Activated CD8-positive, alpha-beta T cell treated with anti-CD3 and anti-CD28 coated beads for 36 hours (primary cell): ENCODE results near the gene RNASE1. TPM values are rescaled to one million over a fixed set of nuclear protein-coding genes. Genes with fewer than 3 reads are reported as not detected.

Experiments
- ATAC-seq: fragments of 200-7000 bp; cut with Tn5 transposase; one replicate; pipeline ENCODE4 v1.10.0; 2021; ENCODE audit warnings: mild to moderate bottlenecking, moderate library complexity
- CTCF ChIA-PET: fragments of 350-600 bp; sonication (Branson Sonifier 250); formaldehyde crosslinking; loops from one replicate; lab custom pipeline; 2021; ENCODE audit warnings: antibody characterized with exemption; lab: Charles Lee
- POLR2A ChIA-PET: fragments of 350-600 bp; sonication (Branson Sonifier 250); formaldehyde crosslinking; loops from one replicate; lab custom pipeline; 2021; ENCODE audit warnings: antibody characterized with exemption; lab: Charles Lee
- DNase-seq: peaks from one replicate; pipeline ENCODE4 v3.0.0-alpha.2; 2020
- H3K27ac Mint-ChIP-seq: one replicate; pipeline ENCODE4 v1.8.0; 2021; ENCODE audit warnings: mild to moderate bottlenecking, mixed read lengths
- H3K27me3 Mint-ChIP-seq: one replicate; pipeline ENCODE4 v1.8.0; 2021; ENCODE audit warnings: mixed read lengths
- H3K36me3 Mint-ChIP-seq: one replicate; pipeline ENCODE4 v1.8.0; 2021; ENCODE audit warnings: low read depth, mixed read lengths
- H3K4me1 Mint-ChIP-seq: one replicate; pipeline ENCODE4 v1.8.0; 2021; ENCODE audit warnings: low read depth, mixed read lengths
- H3K4me3 Mint-ChIP-seq: one replicate; pipeline ENCODE4 v1.8.0; 2021; ENCODE audit warnings: mild to moderate bottlenecking, moderate library complexity, mixed read lengths
- H3K9me3 Mint-ChIP-seq: one replicate; pipeline ENCODE4 v1.8.0; 2021; ENCODE audit warnings: mixed read lengths
- CTCF ChIP-seq: fragments of 200-600 bp; IDR thresholded peaks from one replicate; pipeline ENCODE4 v1.8.0; 2022; ENCODE audit warnings: antibody characterized with exemption, mild to moderate bottlenecking
- intact Hi-C: fragments of 100-400 bp; cut with micrococcal nuclease; formaldehyde crosslinking; loops from one replicate; pipeline ENCODE4 v1.10.0; 2022
- total RNA-seq, 2 experiments: library from RNA; stranded (reverse); gene quantifications; one replicate each; pipeline ENCODE4 v1.2.3, GENCODE V29; 2021

RNASE1 gene
- total RNA-seq, 2 experiments from 2014 or later = not detected

- DNase-seq (no peak), ATAC-seq (no peak)
- H3K4me3 Mint-ChIP-seq = no peak overlapping the region
- TF ChIP-seq CTCF = no peak
- ChIA-PET POLR2A (no interaction called here), CTCF (no interaction called here)
- no peaks in the 10 kb centered on the region for H3K27me3 Mint-ChIP-seq
- no peak overlapping the region for H3K27ac Mint-ChIP-seq
- no peaks in the 10 kb centered on the region for H3K36me3 Mint-ChIP-seq
- intact Hi-C loops = no loop called here
- H3K9me3 Mint-ChIP-seq = no peaks in the 10 kb centered on the region
- H3K4me1 Mint-ChIP-seq = no peaks in the 10 kb centered on the region
These were observed 2.8 kb upstream of the RNASE1 start for GRCh38 chr14:20805485-20805884.

GRCh38 chr14:20803223-20803622 is 579 bp upstream of the RNASE1 start:
- POLR2A ChIA-PET = no interaction called here
- no peak for TF ChIP-seq CTCF
- ATAC-seq (no peak), DNase-seq (no peak)
- Mint-ChIP-seq H3K9me3 (no peaks in the 10 kb centered on the region), H3K4me3 (no peak overlapping the region), H3K27ac (no peak overlapping the region), H3K36me3 (no peaks in the 10 kb centered on the region), H3K27me3 (peaks cover 2% of the 10 kb centered on the region), H3K4me1 (no peaks in the 10 kb centered on the region)
- CTCF ChIA-PET = no interaction called here
- intact Hi-C loops = no loop called here

GRCh38 chr14:20801726-20802125 is 918 bp downstream of the RNASE1 start:
- Mint-ChIP-seq H3K27ac (no peak overlapping the region), H3K27me3 (peaks cover 2% of the 10 kb centered on the region), H3K4me1 (no peaks in the 10 kb centered on the region), H3K9me3 (no peaks in the 10 kb centered on the region), H3K36me3 (no peaks in the 10 kb centered on the region), H3K4me3 (no peak overlapping the region)
- DNase-seq (no peak), ATAC-seq (no peak)
- ChIA-PET POLR2A (no interaction called here), CTCF (interaction anchor here (0.9 kb wide), 1 partner anchor 43 kb away, joined by 3 read pairs; no protein-coding TSS in a partner anchor)
- intact Hi-C loops = no loop called here
- no peak for TF ChIP-seq CTCF

GRCh38 chr14:20799892-20800544 is 2.6 kb downstream of the RNASE1 start:
- Mint-ChIP-seq H3K27me3 (peaks cover 2% of the 10 kb centered on the region), H3K36me3 (no peaks in the 10 kb centered on the region), H3K4me1 (no peaks in the 10 kb centered on the region), H3K4me3 (no peak overlapping the region), H3K27ac (no peak overlapping the region), H3K9me3 (no peaks in the 10 kb centered on the region)
- intact Hi-C loops = no loop called here
- CTCF ChIA-PET = no interaction called here
- TF ChIP-seq CTCF = no peak
- POLR2A ChIA-PET = no interaction called here
- no peak for ATAC-seq
- DNase-seq = no peak

GRCh38 chr14:20799456-20799891 is 3.2 kb downstream of the RNASE1 start:
- CTCF ChIA-PET = no interaction called here
- intact Hi-C loops = no loop called here
- H3K36me3 Mint-ChIP-seq = no peaks in the 10 kb centered on the region
- TF ChIP-seq CTCF = no peak
- no peak overlapping the region for H3K4me3 Mint-ChIP-seq
- ATAC-seq = no peak
- peaks cover 2% of the 10 kb centered on the region for H3K27me3 Mint-ChIP-seq
- no peak overlapping the region for H3K27ac Mint-ChIP-seq
- no peak for DNase-seq
- no peaks in the 10 kb centered on the region for H3K4me1 Mint-ChIP-seq
- POLR2A ChIA-PET = interaction anchor here (1.3 kb wide), 1 partner anchor 8 kb away, joined by 5 read pairs; no protein-coding TSS in a partner anchor
- H3K9me3 Mint-ChIP-seq = no peaks in the 10 kb centered on the region
